Prostate gland (tissue), 2 donors: ENCODE results near the gene CNOT9. TPM values are rescaled to one million over a fixed set of nuclear protein-coding genes. Genes with fewer than 3 reads are reported as not detected.
A peak's percentile ranks its signal among the peaks of the same experiment; 100 is the strongest.

Experiments
- DNase-seq: peaks from one replicate; pipeline ENCODE4 v3.0.0-alpha.2; 2019; ENCODE audit warnings: low spot score
- H3K27ac ChIP-seq, 2 donors: fragments of 200-600 bp; sonication (generic); 2 replicates each; pipeline ENCODE4 v1.5.1; 2017 to 2019
- H3K27me3 ChIP-seq: fragments of 200-600 bp; sonication (generic); replicated peaks from 2 replicates; pipeline ENCODE4 v1.5.1; 2019; ENCODE audit not compliant: insufficient read depth
- H3K36me3 ChIP-seq, 2 donors: fragments of 200-600 bp; sonication (generic); 1 replicate in 1 of 2; 2 replicates in 1 of 2; pipeline versions ENCODE4 v1.5.1 to v1.8.1; 2017 to 2019
- H3K4me1 ChIP-seq: fragments of 200-600 bp; sonication (generic); replicated peaks from 2 replicates; pipeline ENCODE4 v1.5.1; 2019
- H3K4me3 ChIP-seq, 2 donors: fragments of 200-600 bp; sonication (generic); 2 replicates each; pipeline ENCODE4 v1.5.1; 2017 to 2019
- H3K9me3 ChIP-seq: fragments of 200-600 bp; sonication (generic); 2 replicates; pipeline ENCODE4 v1.5.1; 2017
- POLR2A ChIP-seq: fragments of 450-650 bp; IDR thresholded peaks from one replicate; pipeline ENCODE4 v1.6.1; 2016; ENCODE audit warnings: antibody characterized with exemption, mild to moderate bottlenecking
- POLR2AphosphoS5 ChIP-seq: sonication (generic); formaldehyde crosslinking; IDR thresholded peaks from one replicate; pipeline ENCODE4 v1.6.1; 2017; ENCODE audit warnings: antibody characterized with exemption
- WGBS: methylation state at CpG from one replicate; pipeline ENCODE4 v1.1.5; 2018; 5-methylcytosine and 5-hydroxymethylcytosine counted together
- intact Hi-C: fragments of 100-400 bp; cut with DNase I; formaldehyde crosslinking; loops from one replicate; pipeline ENCODE4 v1.14.2; 2022
- total RNA-seq, 2 donors: library from RNA; depleted of rRNA; stranded (reverse); fragments of >200 nt; gene quantifications; one replicate each; pipeline ENCODE4 v1.1.0, GENCODE V29; 2016
- TF ChIP-seq, protein P1 (sequence below), 4 experiments: fragments of 200-600 bp in 2 of 4; fragments of 450-650 bp in 2 of 4; sonication (generic) in 2 of 4; IDR thresholded peaks; 1 replicate in 3 of 4; 2 replicates in 1 of 4; pipeline ENCODE4 v1.5.1; 2016 to 2019; ENCODE audit warnings: antibody characterized with exemption in 4 of 4, mild to moderate bottlenecking in 2 of 4, moderate library complexity in 2 of 4

The CNOT9 gene
- total RNA-seq, 2 donors from 2014 or later: 31.7 to 77.6 TPM

DNA sequence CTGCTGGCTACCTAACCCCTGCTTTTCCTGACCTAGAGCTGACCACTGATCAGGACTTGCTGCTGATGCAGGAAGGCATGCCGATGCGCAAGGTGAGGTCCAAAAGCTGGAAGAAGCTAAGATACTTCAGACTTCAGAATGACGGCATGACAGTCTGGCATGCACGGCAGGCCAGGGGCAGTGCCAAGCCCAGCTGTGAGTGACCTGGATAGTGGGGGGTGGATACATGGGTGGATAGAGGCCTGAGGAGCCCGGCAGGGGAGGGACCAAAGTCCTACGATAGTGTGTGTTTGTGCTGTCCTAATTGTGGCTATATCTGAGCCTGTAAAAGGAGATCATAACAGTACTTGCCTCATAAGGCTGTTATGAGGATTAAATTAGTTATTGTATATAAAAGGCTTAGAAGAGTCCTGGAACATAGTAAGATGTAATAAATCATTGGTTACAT, 47.3 kb downstream of the CNOT9 start:
- DNase-seq: no peak
- Histone ChIP-seq H3K4me1 (no peaks in the 10 kb centered on the region), H3K9me3 (no peaks in the 10 kb centered on the region), H3K27ac (peak overlapping the region in 1 of 2 donors; percentile 18), H3K36me3 (no peaks in the 10 kb centered on the region), H3K27me3 (no peaks in the 10 kb centered on the region), H3K4me3 (no peak overlapping the region)
- WGBS: 57% methylated on average over 6 of the region's 6 CpGs
- TF ChIP-seq, protein P1, sequence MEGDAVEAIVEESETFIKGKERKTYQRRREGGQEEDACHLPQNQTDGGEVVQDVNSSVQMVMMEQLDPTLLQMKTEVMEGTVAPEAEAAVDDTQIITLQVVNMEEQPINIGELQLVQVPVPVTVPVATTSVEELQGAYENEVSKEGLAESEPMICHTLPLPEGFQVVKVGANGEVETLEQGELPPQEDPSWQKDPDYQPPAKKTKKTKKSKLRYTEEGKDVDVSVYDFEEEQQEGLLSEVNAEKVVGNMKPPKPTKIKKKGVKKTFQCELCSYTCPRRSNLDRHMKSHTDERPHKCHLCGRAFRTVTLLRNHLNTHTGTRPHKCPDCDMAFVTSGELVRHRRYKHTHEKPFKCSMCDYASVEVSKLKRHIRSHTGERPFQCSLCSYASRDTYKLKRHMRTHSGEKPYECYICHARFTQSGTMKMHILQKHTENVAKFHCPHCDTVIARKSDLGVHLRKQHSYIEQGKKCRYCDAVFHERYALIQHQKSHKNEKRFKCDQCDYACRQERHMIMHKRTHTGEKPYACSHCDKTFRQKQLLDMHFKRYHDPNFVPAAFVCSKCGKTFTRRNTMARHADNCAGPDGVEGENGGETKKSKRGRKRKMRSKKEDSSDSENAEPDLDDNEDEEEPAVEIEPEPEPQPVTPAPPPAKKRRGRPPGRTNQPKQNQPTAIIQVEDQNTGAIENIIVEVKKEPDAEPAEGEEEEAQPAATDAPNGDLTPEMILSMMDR (IDR thresholded peaks at IDR 0.05): no peak
- TF ChIP-seq POLR2A (no peak), POLR2AphosphoS5 (peak; percentile 31)
- intact Hi-C loops: no loop called here

DNA sequence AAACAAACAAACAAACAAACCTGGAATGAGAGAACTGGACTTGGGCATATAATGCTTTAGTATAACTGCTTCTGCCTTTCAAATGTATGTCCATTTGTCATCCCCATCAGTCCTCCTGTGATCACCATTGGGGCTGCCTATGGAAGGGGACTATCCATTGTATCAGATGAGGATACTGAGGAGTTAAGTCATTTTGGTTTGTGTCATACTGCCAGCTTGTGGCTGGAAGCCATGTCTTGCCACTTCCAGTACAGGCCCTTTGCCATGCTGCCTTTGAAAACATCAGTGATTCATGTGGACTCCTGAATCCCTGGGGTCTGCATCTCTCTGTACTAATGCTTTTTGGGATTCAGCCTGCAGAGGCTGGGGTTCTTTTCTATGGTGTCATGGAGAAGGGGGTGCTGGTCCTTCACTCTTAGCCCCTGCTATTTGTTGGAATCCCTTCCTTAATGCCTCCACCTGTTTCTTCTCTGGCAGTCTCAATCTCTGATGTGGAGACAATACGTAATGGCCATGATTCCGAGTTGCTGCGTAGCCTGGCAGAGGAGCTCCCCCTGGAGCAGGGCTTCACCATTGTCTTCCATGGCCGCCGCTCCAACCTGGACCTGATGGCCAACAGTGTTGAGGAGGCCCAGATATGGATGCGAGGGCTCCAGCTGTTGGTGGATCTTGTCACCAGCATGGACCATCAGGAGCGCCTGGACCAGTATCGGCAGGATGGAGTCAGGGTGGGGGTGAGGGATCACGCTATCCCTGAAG, 49.6 kb downstream of the CNOT9 start:
- Histone ChIP-seq H3K4me1 (no peaks in the 10 kb centered on the region), H3K36me3 (no peaks in the 10 kb centered on the region), H3K27ac (no peak overlapping the region), H3K4me3 (no peak overlapping the region), H3K27me3 (no peaks in the 10 kb centered on the region), H3K9me3 (no peaks in the 10 kb centered on the region)
- WGBS: 88% methylated on average over 9 of the region's 9 CpGs
- intact Hi-C loops: no loop called here
- TF ChIP-seq POLR2AphosphoS5 (no peak), POLR2A (no peak)
- TF ChIP-seq, protein P1 (IDR thresholded peaks at IDR 0.05): no peak
- no peak for DNase-seq

DNA sequence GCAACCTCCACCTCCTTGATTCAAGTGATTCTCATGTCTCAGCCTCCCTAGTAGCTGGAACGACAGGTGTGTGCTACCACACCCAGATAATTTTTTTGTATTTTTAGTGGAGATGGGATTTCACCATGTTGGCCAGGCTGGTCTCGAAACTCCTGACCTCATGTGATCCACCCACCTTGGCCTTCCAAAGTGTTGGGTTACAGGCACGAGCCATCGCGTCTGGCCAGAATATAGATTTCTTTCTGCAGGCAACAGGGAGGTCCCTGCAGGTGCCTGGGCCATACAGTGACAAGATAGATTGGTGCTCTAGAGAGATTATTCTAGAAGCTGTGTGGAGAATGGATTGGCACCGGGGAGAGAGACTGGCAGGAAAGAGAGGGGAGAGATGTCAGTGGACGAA, 52.4 kb downstream of the CNOT9 start:
- WGBS: 72% methylated on average over 7 of the region's 7 CpGs
- no peaks in the 10 kb centered on the region for H3K9me3 ChIP-seq
- TF ChIP-seq POLR2A (no peak), POLR2AphosphoS5 (no peak)
- TF ChIP-seq, protein P1 (IDR thresholded peaks at IDR 0.05): no peak
- H3K27me3 ChIP-seq: no peaks in the 10 kb centered on the region
- H3K4me3 ChIP-seq: no peak overlapping the region
- no peaks in the 10 kb centered on the region for H3K4me1 ChIP-seq
- intact Hi-C loops: no loop called here
- no peaks in the 10 kb centered on the region for H3K36me3 ChIP-seq
- DNase-seq: no peak
- no peak overlapping the region for H3K27ac ChIP-seq

DNA sequence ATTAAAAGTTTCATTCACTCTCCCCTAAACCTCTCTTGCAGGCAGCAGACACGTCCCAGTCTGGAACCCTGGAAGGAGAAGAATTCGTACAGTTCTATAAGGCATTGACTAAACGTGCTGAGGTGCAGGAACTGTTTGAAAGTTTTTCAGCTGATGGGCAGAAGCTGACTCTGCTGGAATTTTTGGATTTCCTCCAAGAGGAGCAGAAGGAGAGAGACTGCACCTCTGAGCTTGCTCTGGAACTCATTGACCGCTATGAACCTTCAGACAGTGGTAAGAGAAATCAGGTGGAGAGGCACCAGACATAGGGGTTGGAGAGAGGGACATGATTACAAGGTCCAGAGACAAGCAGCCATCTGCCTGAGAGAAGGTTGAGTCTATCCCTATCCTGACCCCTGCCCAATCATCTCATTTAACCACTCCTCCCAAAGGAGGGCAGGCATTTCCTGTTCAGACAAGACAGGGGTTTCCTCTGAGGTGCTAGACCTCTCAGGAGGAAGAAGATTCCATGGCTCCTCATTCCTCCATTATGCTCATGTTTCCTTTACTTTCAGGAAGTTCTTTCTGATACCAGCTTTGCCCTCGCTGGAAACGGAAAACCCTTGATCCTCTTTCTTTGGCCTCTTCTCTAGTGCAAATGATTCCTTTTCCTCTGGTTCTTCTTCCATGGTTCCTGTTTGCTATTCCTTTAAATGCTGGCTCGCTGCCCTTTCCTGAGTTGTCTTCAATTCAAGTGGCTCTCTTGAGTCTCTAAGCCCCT, 54.1 kb downstream of the CNOT9 start:
- no peaks in the 10 kb centered on the region for H3K27me3 ChIP-seq
- DNase-seq: no peak
- TF ChIP-seq POLR2AphosphoS5 (no peak), POLR2A (no peak)
- TF ChIP-seq, protein P1 (IDR thresholded peaks at IDR 0.05): no peak
- no peaks in the 10 kb centered on the region for H3K36me3 ChIP-seq
- intact Hi-C loops: no loop called here
- H3K9me3 ChIP-seq: no peaks in the 10 kb centered on the region
- H3K27ac ChIP-seq: no peak overlapping the region
- H3K4me3 ChIP-seq: no peak overlapping the region
- H3K4me1 ChIP-seq: no peaks in the 10 kb centered on the region
- 60% methylated on average over 7 of the region's 7 CpGs for WGBS
